Umbilical cord (tissue), 2 donors: Measurements from ENCODE around the gene APH1A. TPM values are rescaled to one million over a fixed set of nuclear protein-coding genes. Genes with fewer than 3 reads are reported as not detected.
A peak's percentile ranks its signal among the peaks of the same experiment; 100 is the strongest.
"Not testable (repeated sequence)": the region's sequence is repeated elsewhere in the genome, so short reads cannot be mapped to it uniquely, and the experiment has no call there.

Source experiments
- DNase-seq: peaks from one replicate; pipeline ENCODE4 v3.0.0-alpha.2; 2015; ENCODE audit warnings: low spot score
- total RNA-seq: library from RNA; depleted of rRNA; stranded (reverse); fragments of >200 nt; gene quantifications from one replicate; pipeline ENCODE4 v1.2.3, GENCODE V29; 2014; ENCODE audit warnings: low replicate concordance; ENCODE audit not compliant: insufficient read depth

The APH1A gene
- total RNA-seq, 1 donor from 2014 or later = 49.6 TPM

DNA sequence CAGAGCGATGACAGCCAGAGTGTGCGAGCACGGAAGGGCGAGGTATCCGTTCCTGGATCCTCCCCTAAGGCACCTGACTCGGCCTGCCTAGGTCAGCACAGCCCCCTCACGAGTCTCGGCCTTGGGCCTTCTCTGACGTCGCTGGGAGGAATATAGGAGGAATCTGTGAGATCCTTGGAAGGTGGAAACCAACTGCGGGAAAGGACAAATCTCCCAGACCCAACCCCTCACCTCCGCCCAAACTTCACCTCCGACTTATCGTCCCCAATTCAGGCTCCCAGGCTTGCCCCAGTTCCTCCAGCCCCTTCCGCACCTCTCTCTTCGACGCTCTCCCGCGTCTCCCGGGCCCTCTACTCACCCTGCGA is 494 bp downstream of the APH1A start:
- no peak for DNase-seq

DNA sequence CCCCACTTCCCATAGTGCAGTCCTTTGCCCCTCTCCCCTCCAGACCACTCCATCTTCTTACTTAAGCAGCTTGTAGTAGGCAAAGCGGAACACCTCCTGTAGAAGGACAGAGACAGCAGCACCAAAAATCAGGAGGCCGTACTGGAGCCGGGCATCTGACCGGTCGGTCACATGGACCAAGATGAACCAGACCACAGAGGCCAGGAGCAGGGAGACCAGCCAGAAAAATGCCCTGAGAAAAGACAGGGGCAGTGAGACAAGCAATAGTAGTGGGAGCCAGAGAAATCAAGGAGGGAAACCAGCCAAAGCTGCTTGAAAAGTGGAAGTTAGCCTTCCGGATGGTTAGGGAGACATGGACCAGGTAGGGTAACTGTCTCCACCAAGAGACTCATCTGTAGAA is 920 bp downstream of the APH1A start:
- no peak for DNase-seq

DNA sequence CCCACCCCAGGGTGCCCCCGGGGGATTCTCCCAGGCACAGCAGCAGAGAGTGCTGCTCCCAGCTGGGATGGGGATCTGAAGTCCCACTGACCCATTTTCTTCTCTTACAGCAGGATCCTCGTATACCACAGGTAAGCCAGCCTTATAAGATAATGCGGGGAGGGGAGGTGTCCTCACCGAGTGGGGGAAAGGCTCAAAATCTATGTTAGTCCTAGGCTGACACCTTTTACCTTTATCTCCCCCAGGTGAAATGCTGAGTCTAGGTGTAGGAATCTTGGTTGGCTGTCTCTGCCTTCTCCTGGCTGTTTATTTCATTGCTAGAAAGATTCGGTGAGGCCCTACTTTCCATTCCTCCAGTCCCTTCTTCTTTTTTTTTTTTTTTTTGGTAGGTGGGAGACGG is 5.3 kb downstream of the APH1A start:
- no peak for DNase-seq

DNA sequence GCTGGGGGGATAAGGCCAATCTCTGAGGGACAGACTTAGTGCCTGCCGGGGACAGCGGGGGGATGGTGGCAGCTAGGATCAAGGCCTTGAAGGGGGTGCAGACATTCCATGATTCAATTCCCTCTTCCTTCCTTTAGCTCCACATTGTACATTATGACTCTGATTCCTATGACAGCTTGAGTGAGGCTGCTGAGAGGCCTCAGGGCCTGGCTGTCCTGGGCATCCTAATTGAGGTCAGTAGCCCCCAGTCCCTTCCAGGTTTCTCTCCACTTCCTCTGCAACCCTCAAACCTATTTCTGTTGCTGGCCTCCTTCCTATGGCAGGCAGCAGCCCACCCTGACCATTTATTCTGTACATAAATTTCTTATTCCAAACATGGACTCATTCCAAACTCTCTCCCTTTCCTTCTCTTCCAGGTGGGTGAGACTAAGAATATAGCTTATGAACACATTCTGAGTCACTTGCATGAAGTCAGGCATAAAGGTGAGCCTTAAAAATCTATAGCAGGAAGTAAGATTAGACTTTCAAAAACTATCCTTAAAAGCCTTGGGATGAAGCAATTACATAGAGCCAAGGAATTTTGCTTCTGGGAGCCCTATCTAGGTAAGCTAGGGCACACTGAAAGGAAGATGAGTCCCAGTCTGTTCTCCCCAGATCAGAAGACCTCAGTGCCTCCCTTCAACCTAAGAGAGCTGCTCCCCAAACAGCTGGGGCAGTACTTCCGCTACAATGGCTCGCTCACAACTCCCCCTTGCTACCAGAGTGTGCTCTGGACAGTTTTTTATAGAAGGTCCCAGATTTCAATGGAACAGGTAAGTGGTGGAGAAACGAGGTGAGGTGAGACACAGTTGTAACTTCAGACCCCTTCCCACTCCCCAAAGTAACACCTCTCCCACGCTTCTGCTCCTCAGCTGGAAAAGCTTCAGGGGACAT is 6.2 kb downstream of the APH1A start:
- DNase-seq = no peak

DNA sequence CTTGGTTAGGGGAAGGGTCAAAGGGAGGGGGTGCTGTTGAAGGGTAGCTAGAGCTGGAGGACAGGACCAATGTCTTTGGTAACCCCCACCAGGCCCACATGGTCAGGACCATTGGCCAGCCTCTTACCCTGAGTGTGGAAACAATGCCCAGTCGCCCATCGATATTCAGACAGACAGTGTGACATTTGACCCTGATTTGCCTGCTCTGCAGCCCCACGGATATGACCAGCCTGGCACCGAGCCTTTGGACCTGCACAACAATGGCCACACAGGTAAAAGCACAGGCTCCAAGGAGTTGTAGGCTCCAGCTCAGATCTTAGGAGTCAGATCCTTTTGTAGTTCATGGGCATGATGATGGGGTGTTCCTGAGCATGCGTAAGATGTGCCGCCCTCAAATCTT is 7.4 kb downstream of the APH1A start:
- no peak for DNase-seq

DNA sequence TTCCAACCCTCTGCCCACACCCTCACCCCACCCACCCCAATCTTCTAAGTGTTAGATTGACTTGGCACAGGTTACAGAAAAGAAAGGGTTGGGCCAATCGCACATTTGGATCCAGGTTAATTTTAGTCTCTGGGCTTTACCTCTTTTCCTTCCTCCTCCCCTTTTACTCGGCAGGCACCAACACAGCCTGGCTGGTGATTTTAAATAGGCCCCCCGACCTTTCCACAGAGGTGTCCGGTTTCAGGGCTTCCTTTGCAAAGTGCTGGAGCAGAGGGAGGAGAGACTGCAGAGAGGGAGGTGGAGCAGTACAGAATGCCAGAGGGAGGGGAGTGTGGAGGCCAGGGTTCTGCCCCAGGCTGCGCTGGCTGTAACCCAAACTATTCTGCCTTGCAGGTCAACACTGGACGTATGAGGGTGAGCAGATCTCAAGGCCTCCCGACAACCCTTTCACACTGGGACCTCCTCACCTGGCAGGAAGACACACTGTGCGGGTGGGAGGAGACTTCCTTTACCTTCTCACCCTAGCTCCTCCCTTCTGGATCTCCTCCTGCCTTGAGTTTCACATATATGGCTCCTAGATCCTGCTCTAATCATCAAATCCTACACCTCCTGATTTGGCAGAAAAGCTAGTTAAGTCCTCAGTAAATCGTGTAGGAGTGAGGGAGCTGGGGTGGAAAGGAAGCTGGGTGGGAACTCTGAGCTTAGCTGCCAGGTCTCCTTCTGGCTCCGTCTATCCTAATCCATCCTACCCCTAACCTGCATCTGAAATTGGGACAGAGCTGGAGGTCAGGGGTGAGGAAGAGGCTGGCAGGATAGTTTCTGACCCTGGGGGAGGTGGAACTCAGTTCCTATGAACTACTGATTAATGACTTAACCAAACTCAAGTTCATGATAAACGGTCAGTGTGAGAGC is 8.8 kb downstream of the APH1A start:
- DNase-seq = peak; percentile 87

DNA sequence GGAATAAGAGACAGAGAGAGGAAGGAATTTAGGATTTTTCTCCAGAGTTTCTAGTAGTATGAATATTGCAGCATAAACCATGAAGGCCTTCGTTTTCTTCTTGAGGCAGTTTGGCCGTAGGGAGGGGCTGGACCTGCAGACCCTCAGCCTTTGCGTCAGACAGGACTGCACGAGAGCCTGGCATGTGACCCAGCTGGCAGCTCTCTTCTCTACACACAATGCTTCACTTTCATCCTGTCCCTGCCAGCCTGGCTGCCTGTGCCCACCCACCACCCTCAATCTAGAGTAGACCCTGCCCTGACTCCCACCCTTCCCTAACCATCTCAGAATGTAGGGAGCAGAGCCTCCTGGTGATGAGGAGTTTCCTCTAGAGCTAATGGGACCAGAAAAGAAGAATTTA is 9.6 kb downstream of the APH1A start:
- no peak for DNase-seq

DNA sequence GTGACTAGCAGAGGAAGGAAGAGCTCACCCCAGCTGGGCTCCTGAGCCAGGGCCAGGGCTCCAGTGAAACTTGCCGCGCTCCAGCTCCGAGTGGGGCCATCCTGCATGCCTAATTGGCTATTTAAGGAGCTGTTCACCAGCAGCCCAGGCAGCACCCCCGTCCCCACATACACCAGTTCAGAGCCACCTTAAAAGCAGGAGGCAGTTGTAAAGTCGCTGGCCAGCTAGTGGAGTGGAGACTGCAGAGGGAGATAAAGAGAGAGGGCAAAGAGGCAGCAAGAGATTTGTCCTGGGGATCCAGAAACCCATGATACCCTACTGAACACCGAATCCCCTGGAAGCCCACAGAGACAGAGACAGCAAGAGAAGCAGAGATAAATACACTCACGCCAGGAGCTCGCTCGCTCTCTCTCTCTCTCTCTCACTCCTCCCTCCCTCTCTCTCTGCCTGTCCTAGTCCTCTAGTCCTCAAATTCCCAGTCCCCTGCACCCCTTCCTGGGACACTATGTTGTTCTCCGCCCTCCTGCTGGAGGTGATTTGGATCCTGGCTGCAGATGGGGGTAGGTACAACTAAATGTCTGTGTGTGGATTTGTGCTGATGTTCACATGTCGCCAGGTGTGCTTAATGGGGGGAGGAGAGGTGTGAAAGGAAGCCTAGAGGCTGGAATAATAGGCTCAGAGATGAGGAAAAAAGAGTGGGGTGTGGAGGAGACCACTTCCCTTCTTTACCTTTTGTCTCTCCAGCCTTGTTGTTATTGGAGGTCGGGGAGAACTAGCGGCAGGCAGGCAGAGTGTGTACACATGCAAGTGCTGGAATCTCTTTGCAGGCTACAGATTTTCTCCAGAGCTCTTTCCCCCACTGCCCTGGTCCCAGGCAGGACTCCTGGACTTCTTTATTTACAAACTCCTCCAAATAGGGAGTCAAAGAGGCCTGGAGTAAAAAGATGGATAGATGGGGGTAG is 10.9 kb downstream of the APH1A start, which contains the start of gene CA14:
Gene CA14, plus strand, starts transcription at position 151 of the 962 bp plus-strand sequence. Its CDS starts 355 bp downstream, at position 506.
- DNase-seq = no peak

DNA sequence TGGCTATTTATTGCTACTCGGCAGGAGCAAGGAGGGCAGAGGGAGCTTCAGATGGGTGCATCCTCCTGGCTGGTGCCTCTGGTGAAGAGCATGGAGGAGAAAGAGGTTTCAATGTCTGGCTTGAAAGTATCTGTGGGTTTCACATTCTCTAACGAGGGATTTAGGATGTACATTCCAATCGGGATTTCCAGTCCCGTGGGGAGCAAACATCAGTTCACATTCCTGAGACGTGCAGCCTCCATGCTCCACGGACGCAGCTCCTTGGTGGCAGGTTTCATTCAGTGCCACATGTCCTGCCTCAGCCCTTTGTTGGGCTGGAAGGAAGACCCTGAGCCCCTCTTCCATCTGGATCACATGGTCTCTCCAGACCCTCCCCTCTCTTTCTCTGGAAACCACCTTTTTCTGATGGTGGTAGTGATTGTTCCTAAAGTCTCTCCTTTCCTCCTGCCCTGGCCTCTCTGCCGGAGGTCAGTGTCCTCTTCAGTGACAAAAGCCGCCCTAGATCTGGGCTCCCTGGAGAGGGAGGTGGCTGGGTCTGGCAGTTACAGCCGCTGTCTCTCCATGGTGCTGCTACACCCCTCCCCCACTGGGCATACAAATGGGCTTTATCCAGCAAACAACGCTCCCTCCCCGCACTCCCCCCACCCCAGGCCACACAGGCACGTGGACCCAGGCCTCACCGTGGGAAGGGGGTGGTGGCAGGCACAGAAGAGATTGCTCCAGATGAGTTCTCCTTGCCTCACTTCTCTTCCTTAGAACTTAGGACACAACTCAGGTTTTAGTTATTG is 12.1 kb downstream of the APH1A start:
- DNase-seq = peak; percentile 52

DNA sequence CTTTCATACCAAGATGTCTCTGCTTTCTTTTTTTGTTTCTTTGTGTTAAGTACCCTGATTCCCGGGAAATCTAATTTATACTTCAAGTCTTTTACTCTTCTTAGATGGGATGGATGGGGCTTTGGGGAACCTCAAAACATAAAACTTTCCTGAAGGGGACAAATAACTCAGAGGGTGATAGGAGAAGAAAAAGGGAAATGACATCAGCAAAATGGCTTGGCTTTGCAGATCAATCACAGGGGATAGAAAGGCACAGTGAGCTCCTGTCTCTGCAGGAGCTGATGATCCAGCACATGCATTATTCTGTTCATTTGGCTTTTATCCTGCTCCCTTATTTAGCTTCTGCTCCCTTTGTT is 12.6 kb downstream of the APH1A start:
- DNase-seq = no peak

DNA sequence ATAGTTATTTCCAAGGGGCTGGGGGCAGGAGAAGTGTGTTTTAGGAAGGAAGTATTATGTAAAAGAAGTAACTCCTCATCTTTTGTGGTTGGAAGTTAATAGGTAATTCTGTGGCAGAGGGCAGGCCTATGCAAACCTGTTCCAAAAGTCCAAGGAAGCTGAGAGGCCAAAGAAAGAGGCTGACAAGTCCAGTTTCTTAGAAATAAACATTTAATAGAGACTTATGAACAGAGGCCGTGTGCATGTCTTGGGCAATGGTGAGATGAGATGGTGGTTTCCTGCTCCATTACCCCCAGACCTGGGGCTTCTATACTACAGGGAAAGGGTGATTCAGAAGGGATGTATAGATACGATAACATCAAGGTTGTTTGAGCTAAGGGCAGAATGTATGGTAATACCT is 18.9 kb downstream of the APH1A start:
- DNase-seq = no peak

DNA sequence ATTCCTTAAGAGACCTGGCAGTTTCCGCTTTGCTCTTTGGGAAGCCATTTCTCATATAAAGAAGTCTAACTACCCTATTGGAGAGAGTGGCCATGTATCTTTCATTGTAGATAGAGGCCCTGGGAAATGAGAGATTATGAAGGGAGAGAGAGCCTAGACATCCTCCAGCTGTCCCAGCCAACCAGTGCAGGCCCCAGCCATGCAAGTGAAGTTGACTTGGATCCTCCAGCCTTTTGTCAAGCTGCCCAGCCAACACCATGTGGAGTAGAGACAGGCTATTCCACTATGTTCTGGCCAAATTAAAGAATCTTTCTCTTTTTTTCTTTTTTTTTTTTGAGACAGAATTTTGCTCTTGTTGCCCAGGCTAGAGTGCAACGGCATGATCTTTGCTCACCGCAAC is 25.8 kb downstream of the APH1A start:
- no peak for DNase-seq

DNA sequence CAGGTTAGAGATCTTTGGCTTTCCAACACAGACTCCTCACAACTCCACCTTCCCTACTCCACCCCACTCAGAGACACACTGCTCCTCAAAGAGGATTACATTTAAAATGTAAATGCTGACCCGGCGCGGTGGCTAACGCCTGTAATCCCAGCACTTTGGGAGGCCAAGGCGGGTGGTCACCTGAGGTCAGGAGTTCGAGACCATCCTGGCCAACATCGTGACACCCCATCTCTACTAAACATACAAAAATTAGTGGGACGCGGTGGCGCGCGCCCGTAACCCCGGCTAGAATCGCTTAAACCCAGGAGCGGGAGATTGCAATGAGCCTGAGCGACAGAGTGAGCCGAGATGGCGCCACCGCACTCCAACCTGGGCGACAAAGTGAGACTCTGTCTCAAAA is 31.1 kb downstream of the APH1A start:
- no peak for DNase-seq

DNA sequence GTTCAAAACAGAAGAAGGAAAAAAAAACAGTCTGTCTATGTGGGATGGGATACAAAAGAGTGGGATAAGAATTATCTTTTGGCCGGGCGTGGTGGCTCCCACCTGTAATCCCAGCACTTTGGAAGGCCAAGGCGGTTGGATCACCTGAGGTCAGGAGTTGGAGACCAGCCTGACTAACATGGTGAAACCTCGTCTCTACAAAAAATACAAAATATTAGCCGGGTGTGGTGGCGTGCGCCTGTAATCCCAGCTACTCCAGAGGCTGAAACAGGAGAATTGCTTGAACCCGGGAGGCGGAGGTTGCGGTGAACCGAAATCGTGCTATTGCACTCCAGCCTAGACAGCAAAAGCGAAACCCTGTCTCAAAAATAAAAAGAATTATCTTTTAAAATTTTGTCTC is 31.6 kb downstream of the APH1A start:
- not testable (repeated sequence) for DNase-seq

DNA sequence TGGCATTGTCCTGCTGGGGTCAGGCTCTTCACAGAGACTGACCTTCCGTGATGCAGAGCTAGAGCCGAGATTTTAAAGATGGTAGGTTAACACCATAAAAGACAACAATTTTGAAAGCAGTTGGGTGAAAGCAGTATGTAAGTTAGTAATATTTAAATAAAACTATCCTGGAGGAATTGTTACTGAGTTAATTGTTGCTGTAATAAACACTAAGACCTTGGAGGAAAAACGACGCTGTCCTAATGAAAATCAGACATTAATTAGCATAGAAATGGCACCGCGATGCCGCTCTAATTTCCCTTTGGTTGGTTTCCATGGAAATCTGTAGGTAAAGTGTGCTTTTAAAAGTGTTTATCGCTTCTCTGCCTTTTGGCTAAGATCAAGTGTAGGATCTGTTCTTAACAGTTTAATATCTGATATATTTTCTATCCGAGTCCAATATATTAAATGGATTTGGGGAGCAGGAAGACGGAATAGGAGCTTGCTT is 32.2 kb downstream of the APH1A start:
- no peak for DNase-seq

DNA sequence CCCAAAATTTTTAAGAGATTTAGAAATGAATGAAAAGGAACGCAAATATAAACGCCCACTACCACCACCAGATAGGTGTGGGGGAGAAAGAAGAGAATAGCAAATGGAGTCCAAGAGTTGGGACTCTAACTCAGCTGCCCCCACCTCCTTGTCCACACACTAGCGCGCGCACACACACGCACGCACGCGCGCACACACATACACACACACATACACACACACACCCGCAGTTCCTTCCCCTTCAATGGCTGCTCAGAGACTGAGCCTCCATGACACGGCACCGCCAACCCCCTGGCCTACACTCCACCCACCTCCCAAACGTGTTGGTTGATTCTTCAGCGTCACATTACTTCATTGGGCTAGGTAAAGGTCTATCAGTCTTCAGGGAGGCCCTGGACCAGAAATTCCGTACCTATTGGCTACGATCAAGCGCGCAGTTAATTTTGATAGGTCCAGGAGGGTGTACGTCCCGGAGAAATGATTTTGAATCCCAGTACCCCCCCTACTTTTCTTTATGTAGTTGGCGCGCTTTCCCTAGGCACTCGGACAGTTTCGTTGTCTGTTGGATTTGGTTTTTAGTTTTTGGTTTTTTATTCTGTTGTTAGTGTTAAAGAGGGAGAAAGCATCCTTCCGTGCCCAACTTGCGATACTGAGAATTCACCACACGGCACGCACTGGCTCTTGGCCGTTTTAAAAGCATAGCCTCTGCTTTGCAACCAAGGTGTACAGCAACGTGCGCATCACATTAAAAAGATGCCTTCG is 32.8 kb downstream of the APH1A start, which contains the start of gene ANP32E:
Gene ANP32E, minus strand, starts transcription at position 261 of the 762 bp plus-strand sequence. CDS start 326 bp downstream, outside the sequence.
- DNase-seq = peak; percentile 100

DNA sequence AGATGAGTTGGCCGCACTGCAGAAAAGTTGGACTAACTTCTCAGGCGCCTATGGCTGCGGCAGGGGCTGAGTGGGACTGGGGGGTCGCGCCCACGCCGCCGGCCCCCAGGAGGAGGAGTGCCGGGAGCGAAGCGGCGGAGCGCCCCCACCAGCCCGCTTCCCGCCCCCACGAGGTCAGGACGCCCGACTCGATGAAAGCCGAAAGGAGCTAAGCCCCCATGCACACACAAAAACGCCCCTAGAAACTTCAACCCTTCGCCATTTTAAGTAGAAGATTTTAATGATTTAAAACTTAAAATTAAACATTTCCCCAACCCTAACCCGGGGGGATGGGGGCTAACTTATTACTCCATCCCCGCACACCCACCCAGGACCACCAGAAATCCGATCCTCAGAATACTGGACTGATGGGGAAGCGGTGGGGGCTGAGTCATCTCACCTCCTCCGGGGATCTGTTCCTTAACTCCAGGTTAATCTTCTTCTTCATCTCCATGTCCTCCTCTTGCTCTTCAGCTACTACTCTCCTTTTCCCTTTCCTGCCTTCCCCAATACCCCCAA is 33.4 kb downstream of the APH1A start:
- peak; percentile 44 for DNase-seq

DNA sequence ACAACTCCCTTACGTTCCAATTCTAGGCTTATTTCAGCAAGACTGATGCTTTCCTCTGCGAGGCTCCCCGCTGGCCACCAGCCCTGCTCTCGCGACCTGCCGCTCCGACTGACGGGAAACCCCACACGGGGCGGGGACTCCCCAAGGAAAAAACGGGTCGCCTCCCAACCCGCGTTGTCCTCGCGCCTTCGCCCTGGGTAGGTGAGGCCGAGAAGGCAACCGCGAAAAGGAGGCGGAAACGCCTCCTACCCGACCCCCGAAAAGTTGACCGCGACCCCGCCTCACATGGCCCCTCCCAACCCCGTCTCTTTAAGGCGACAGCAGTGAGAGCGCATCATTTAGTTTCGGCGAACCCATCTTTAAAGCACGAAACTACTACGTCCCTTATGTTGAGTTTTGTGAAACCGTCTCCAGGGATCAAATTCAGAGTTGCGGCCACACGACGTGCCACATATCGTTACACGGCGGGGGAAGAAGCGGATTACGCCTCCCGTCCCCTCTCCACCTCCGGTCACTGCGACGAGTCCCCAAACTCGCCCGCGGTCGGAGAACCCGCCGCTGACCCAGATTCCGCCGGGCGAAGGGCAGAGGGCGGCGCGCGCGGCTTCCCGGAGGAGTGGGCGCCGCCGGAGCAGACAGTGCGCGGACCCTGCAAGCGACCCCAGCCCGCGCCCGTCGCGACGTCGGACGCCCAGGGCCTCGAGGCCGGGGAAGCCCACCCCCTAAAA is 34.1 kb downstream of the APH1A start:
- peak; percentile 84 for DNase-seq

DNA sequence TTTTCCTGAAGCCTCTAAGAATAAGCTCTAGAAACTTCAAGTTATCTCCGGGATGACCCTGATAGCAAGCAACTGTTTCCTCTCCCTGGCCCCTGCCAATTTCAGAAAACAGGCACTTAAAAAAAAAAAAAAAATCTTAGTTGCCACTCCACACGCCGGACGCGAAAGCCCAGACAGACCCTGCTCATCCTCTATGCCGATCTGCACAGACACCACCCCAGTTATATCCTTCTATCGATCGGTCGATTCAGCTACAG is 34.6 kb downstream of the APH1A start:
- no peak for DNase-seq
